Stimulated activated CD4-positive, alpha-beta T cell treated with anti-CD3 and anti-CD28 coated beads, Interleukin-4, amount 100 ng/mL, for 4 hours (primary cell): Measurements from ENCODE around the gene MUS81.
A peak's percentile ranks its signal among the peaks of the same experiment; 100 is the strongest.
"Not testable (repeated sequence)": the region's sequence is repeated elsewhere in the genome, so short reads cannot be mapped to it uniquely, and the experiment has no call there.

Source experiments
- DNase-seq, 2 experiments: peaks; one replicate each; pipeline ENCODE4 v3.0.0-alpha.2; 2020

The MUS81 gene

GRCh38 chr11:65847746-65848145 is 12.5 kb upstream of the MUS81 start:
- DNase-seq, result no peak

GRCh38 chr11:65848693-65849092 is 11.5 kb upstream of the MUS81 start:
- not testable (repeated sequence) for DNase-seq

- DNase-seq, result no peak
Observed at GRCh38 chr11:65849366-65849765, 10.9 kb upstream of the MUS81 start.

GRCh38 chr11:65849771-65850216 is 10.4 kb upstream of the MUS81 start:
- no peak for DNase-seq

- no peak for DNase-seq
Observed at GRCh38 chr11:65850217-65851082, 9.8 kb upstream of the MUS81 start.

GRCh38 chr11:65851083-65851579 is 9.1 kb upstream of the MUS81 start:
- DNase-seq, result no peak

GRCh38 chr11:65851811-65852507 is 8.3 kb upstream of the MUS81 start:
- DNase-seq, result no peak

GRCh38 chr11:65852508-65853245 is 7.6 kb upstream of the MUS81 start:
- no peak for DNase-seq

GRCh38 chr11:65853246-65853979 is 6.8 kb upstream of the MUS81 start:
- no peak for DNase-seq

- DNase-seq, result no peak
Observed at GRCh38 chr11:65854161-65854592, 6.1 kb upstream of the MUS81 start.

- DNase-seq, result no peak
Observed at GRCh38 chr11:65854852-65855837, 5.1 kb upstream of the MUS81 start.

GRCh38 chr11:65855927-65856363 is 4.3 kb upstream of the MUS81 start:
- DNase-seq, result no peak

GRCh38 chr11:65856689-65857499 is 3.3 kb upstream of the MUS81 start:
- peak; percentile 76 to 81 for DNase-seq

- peak in 1 of 2 experiments; percentile 57 for DNase-seq
Observed at GRCh38 chr11:65857500-65857852, 2.8 kb upstream of the MUS81 start.

- DNase-seq, result peak; percentile 95 to 97
Observed at GRCh38 chr11:65857853-65858680, 2.2 kb upstream of the MUS81 start, which contains the start of gene CFL1. TSS of gene CFL1 (minus strand) at chr11:65858180. CDS start at chr11:65858099, 81 bp downstream.

- DNase-seq, result no peak
Observed at GRCh38 chr11:65858681-65859087, 1.5 kb upstream of the MUS81 start.

GRCh38 chr11:65859095-65859811 is 980 bp upstream of the MUS81 start:
- DNase-seq, result peak; percentile 98

- DNase-seq, result peak in 1 of 2 experiments; percentile 42
Observed at GRCh38 chr11:65859812-65860277, 388 bp upstream of the MUS81 start.
